Epithelial cell of umbilical artery (primary cell): ENCODE measurements around the gene NUDT7. TPM values are rescaled to one million over a fixed set of nuclear protein-coding genes. Genes with fewer than 3 reads are reported as not detected.

Source experiments
- total RNA-seq: library from RNA; depleted of rRNA; stranded (reverse); fragments of >200 nt; gene quantifications from 2 replicates; pipeline ENCODE4 v1.2.3, GENCODE V29; 2014

The NUDT7 gene
- 1.7 and 2.6 TPM in 2 replicates for total RNA-seq

DNA sequence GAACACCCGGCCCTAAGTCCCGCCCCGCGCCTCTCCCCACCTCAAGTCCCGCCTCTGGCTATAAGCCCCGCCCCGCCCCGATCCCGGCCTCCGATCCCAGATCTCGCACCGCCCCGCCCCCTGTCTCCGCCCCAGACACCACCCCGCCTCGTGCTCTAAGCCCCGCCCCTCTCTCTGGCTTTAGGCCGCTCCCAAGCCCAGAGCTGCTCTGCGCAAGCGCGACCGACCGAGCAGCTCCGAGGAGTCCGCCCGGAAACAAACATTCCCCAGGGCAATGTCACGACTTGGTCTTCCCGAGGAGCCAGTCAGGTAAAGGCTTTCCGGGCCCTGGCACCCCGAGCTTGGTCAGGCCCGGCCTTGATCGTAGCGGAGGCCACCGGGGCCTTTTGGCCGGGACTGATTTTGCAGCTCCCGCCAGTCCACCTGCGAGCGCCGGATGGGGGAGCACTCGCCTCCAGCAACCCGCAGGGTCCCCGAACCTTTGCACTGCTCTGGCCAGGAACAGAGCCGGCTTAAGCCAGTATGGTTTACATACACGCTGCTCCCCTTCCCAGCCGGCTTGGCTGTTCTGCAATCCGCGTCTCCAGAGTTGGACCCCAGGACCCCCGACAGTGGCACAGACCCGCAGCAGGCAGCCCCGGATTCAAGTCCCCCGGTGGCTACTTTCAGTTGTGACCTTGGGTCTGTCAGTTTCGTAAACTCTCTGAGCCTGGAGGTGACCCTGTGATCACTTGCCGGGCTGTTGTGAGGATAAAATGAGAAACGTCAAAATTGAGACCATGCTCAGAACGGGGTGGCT, at the start of gene NUDT7:
Gene NUDT7, plus strand, starts transcription at position 206 of the 799 bp plus-strand sequence. Its CDS starts 69 bp downstream, at position 275.

DNA sequence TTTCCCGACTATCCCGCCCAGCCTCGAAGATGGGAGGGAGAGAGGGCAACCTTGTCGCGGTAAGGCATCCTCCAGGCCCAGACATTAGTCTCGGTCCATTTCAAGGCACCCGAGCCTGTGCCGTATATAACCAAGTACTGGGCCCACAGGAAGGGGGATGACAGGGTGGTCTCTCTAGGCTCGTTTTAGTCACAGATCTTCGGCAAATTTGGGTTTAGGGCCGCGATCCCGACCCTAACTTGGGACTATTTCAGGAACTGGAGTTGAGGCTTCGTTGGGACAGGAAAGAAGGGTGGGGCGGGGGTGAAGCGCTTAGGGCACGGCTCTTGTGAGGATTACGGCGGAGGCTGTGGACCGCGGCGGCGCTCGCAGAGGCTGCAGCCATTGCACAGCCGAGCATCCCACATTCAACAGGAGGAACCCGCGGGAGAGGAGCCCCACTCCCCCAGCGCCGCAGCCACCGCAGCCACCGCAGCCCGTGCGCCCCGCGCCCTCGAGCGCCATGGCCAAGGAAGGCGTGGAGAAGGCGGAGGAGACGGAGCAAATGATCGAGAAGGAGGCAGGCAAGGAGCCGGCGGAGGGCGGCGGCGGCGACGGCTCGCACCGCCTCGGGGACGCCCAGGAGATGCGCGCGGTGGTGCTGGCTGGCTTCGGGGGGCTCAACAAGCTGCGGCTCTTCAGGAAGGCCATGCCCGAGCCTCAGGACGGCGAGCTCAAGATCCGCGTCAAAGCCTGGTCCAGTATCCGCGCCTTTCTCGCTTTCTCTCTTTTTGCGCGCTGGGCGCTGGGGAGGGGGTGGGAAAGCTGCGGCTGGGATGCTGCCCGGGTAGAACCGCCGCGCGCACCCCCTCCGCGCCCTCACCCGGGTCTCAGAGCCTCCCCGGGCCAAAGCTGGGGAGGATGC, 66.1 kb downstream of the NUDT7 start, which contains the start of gene VAT1L:
Gene VAT1L, plus strand, starts transcription at position 384 of the 904 bp plus-strand sequence. Its CDS starts 119 bp downstream, at position 503.

Other genes with a start within 250 kb of the NUDT7 start
- 0.97 and 3.6 TPM in 2 replicates for gene VAT1L, start 66.0 kb downstream of the NUDT7 start, total RNA-seq